ENCODE measurements around the gene RPTOR.

The RPTOR gene

GRCh38 chr17:80925688-80926335, 381.2 kb downstream of the RPTOR start:
- no peak for DNase-seq (ENCODE audit: low read depth in 2 of 2)

- DNase-seq (ENCODE audit: low read depth in 2 of 2): no peak
Observed at GRCh38 chr17:80926591-80927250, 382.1 kb downstream of the RPTOR start.

GRCh38 chr17:80927791-80928216, 383.2 kb downstream of the RPTOR start:
- DNase-seq (ENCODE audit: low read depth in 2 of 2): no peak

DNA sequence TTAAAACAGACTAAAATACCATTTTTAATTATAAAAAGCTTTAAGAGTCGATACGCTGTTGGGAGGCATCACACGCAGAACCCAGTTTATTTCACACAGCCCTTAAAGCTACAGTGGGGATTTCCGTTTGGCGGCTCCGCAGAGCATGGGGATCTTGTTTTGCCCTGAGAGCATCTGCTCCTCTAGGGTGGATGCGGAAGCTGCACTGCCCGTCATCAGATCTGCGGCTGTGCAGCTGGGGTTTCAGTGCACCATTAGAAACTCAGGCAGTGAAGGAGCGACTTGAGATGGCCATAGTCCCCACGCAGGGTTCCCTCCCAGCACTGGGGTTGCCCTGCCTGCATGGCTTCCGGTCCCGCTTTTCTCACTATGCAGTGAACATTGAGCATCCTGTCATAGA, 384.8 kb downstream of the RPTOR start:
- no peak for DNase-seq (ENCODE audit: low read depth in 2 of 2)

DNA sequence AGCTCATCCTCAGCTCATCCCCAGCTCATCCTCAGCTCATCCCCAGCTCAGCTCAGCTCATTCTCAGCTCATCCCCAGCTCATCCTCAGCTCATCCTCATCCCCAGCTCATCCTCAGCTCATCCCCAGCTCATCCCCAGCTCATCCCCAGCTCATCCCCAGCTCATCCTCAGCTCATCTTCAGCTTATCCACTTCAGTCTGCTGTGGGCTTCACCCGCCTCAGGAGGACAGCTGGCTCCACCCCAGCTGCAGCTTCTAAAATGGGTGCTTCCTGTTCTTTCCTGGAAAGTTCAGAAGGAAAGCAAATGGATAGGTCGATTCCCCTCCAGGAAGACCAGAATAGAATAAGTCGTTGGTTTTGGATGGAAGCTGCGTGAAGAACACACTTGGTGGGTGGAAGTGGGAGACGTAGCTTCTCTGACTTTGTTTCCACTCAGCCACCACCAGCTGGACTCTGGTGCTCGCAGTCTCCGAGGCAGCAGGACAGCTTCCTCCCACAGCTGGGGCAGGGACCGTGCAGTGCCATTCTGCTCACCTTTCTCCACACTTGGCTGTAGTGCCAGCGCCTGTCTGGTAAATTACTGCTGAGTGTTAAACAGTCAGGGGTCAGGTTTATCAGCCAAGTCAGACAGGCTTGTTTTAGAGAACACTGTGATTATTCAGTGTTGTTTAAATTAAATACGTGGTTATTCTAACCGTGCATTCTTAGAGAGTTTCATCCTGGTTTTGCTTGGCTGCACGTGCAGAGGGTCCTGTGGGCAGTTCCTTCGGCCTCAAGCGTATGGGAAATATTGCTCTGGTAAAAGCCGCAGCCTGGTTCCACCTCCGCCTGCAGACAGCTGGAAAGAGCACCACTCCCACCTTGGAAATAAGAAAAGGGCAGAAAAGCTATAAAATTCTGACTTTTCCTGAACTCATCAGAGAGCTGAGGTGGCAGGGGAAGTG, 386.0 kb downstream of the RPTOR start:
- no peak for DNase-seq (ENCODE audit: low read depth in 2 of 2)

DNA sequence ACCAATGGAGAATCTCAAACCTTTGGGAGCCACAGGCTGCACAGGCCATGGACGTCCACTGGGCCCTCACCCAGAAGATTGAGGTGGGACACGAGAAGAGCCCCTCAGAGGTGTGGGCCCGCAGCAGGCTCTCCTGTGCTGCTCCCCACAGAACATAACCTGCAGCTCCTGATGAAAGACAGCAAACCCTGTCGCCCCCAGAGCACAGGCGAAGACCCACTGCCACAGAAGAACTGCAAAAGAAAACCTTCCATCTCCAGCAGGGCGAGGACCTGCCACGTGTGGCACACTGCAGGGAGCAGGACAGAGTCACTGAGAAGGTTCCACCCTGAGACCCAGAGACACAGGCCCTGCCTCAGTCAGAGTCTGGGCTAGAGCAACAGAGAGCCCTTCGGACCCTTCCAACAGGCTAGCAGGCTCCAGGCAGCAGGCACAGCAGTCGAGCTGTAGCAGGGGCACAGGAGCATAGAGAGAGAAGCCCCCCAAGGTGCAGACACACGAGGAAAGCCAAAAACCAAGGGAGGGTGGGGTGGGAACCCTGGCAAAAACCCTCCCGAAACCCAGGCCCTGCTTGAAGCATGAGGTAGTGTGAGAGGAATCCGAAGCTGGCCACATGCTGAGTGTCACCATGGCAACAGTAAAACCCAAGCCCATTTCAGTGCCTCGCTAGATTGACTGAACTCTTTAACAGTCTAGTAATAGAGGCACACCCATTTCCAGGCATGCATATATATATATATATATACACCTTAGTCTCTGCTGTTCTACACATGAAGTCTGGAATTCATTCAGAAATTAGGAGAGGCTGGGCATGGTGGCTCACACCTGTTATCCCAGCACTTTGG, 387.0 kb downstream of the RPTOR start:
- DNase-seq (ENCODE audit: low read depth in 2 of 2): no peak

GRCh38 chr17:80935526-80935925, 390.9 kb downstream of the RPTOR start:
- no peak for DNase-seq (ENCODE audit: low read depth in 2 of 2)

DNA sequence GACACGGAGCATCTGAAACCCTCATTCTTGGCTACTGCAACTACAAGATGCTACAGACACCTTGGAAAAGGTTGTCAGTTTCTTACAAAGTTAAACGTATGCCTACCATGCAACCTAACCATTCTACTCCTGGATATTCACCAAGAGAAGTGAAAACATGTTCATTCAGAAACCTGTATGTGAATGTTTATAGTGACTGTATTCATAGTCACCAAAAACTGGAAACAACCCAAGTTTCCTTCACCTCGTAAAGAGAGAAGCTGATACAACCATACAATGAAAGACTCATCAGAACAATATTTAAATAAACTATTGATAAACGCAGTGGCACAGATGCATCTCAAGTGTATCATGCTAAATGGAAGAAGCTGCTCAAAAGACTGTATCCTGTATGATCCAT, 391.6 kb downstream of the RPTOR start:
- DNase-seq (ENCODE audit: low read depth in 2 of 2): no peak

GRCh38 chr17:80936723-80937122, 392.1 kb downstream of the RPTOR start:
- no peak for DNase-seq (ENCODE audit: low read depth in 2 of 2)

GRCh38 chr17:80937462-80938381, 393.1 kb downstream of the RPTOR start:
- no peak for DNase-seq (ENCODE audit: low read depth in 2 of 2)

- no peak for DNase-seq (ENCODE audit: low read depth in 2 of 2)
Observed at GRCh38 chr17:80938556-80938955, 393.9 kb downstream of the RPTOR start.

DNA sequence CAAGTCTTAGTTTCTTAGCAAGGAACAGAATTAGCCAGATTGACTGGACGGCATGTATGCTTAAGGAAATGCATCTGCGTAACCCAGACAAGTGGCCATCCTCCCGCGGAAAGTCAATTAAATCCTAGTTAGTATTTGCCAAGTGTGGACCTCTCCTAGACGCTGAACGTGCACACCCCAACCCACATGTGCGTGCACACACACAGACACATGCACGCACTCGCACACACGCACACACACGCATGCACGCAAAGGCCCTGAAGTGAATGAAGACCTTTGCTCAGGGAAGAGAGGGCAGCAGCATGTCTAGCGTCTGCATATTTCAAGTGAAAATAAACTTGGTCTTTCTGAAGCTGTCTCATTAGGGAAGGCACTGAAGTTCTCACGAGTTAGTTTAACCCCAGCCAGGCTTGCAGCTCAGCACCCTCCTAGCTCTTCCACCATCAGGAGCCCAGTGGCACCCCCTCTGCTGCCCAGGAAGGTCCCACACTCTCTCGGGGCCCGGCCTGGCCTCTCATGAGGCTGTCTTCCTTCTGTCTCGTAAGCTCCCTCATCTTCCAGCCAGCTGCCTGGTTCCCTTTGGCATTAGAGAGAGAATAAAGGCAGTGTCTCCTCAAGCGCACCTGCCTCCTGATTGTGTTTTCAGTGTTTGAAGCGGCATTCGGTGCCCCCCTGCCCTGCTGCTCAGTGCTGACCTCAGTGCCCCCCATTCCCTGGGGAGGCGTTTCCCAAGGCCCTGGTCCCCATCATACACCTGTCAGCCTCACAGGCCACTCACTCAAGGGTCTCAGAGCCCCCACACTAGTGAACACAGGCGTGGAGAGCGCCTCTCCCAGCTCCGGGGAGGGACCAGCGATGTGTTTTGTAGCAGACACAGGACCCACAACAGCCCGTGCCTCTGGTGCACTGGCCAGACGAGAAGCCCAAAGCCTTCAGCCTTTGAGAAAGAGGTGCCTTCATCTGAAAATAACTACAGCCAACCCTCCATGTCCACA, 394.8 kb downstream of the RPTOR start:
- no peak for DNase-seq (ENCODE audit: low read depth in 2 of 2)

- no peak for DNase-seq (ENCODE audit: low read depth in 2 of 2)
Observed at GRCh38 chr17:80940171-80941123, 395.8 kb downstream of the RPTOR start.

GRCh38 chr17:80941171-80941570, 396.5 kb downstream of the RPTOR start:
- DNase-seq (ENCODE audit: low read depth in 2 of 2): no peak

GRCh38 chr17:80941743-80942422, 397.2 kb downstream of the RPTOR start:
- no peak for DNase-seq (ENCODE audit: low read depth in 2 of 2)

DNA sequence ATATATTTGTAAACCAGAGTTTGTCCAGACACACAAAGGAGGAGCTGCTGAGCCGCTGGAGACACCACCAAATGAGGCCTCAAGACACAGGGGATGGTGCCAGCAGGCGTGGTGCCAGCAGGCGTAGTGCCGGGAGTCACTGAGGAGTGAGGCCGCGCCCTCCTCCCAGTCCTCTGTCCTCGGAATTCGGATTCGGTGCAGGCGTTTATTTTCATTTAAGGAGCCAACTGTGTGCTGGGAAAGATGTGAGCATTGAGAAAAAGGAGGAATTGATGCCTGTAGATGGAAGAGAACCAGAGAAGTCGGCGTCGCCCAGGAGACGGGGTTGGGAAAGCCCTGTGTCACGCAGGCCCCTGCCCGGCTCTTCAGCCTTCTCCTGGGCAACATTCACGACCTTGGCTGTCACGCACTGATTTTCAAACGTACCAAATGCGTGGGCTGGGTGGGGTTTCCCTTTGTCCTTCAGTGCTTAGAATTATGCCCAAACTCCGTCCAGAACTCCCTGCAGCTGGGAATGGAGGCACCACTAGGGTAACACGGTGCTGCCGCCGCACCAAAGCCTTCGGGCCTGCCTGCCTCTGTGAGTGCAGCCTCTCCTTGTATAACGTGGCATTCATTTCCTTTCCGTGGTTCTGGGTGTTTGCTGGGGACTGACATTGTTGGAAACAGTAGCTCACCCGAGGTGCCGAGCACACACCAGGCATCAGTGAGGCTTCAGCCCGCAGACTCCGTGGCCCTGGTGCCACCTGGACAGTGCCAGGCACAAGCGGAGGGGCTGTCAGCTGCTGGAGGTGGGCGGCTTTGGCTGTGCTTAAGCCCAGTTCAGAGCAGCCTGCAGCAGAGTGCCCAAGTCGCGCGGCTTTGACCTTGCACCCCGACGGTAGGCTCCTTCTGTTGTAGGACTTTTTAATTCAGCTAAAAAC, 398.0 kb downstream of the RPTOR start:
- DNase-seq (ENCODE audit: low read depth in 2 of 2): no peak
